ENCODE measurements around the gene SFMBT2. TPM values are rescaled to one million over a fixed set of nuclear protein-coding genes. Genes with fewer than 3 reads are reported as not detected.

SFMBT2 gene
- total RNA-seq, 1 experiment from 2014 or later, result not detected

- Histone ChIP-seq H3K27me3 (replicated peaks; ENCODE audit: control insufficient read depth, insufficient read depth, low read length) (no peaks in the 10 kb centered on the region), H3K36me3 (ENCODE audit: control insufficient read depth, insufficient read depth, low read length) (no peaks in the 10 kb centered on the region), H3K4me1 (no peaks in the 10 kb centered on the region), H3K4me3 (ENCODE audit: low read depth, low read length) (no peak overlapping the region), H3K9me3 (no peaks in the 10 kb centered on the region)
- no peaks in the 10 kb centered on the region for H3K27me3 Mint-ChIP-seq (ENCODE audit: insufficient read depth, unreplicated experiment)
- BruUV-seq (replicated peaks), result no TSS peak
- no peak overlapping the region for H3K4me3 Mint-ChIP-seq (ENCODE audit: unreplicated experiment)
- H3K36me3 Mint-ChIP-seq (ENCODE audit: insufficient read depth, unreplicated experiment), result no peaks in the 10 kb centered on the region
- intact Hi-C loops (cut with micrococcal nuclease; ENCODE audit: unreplicated experiment), result no loop called here
- no peak overlapping the region for H3K27ac Mint-ChIP-seq (ENCODE audit: unreplicated experiment)
- TF ChIP-seq CTCF (IDR thresholded peaks at IDR 0.05; ENCODE audit: insufficient read depth in 1 of 2, low read depth in 1 of 2, low read length in 1 of 2, severe bottlenecking in 1 of 2, unreplicated experiment in 1 of 2), result no peak
- no peaks in the 10 kb centered on the region for H3K4me1 Mint-ChIP-seq (ENCODE audit: low read depth, unreplicated experiment)
- ChIA-PET CTCF (interaction anchor here (1.4 kb wide), 1 partner anchor 25 kb away, joined by 3 read pairs; no protein-coding TSS in a partner anchor), POLR2A (no interaction called here)
- DNase-seq, result no peak
- peaks cover 9% of the 10 kb centered on the region for H3K9me3 Mint-ChIP-seq (ENCODE audit: unreplicated experiment)
These were observed 264.6 kb downstream of the SFMBT2 start for GRCh38 chr10:7146189-7146588.

- no peak overlapping the region for H3K27ac Mint-ChIP-seq (ENCODE audit: unreplicated experiment)
- no peaks in the 10 kb centered on the region for H3K4me1 Mint-ChIP-seq (ENCODE audit: low read depth, unreplicated experiment)
- no peak for TF ChIP-seq CTCF (IDR thresholded peaks at IDR 0.05; ENCODE audit: insufficient read depth in 1 of 2, low read depth in 1 of 2, low read length in 1 of 2, severe bottlenecking in 1 of 2, unreplicated experiment in 1 of 2)
- H3K4me3 Mint-ChIP-seq (ENCODE audit: unreplicated experiment), result no peak overlapping the region
- no peaks in the 10 kb centered on the region for H3K36me3 ChIP-seq (ENCODE audit: control insufficient read depth, insufficient read depth, low read length)
- no peak overlapping the region for H3K4me3 ChIP-seq (ENCODE audit: low read depth, low read length)
- intact Hi-C loops (cut with micrococcal nuclease; ENCODE audit: unreplicated experiment), result no loop called here
- POLR2A ChIA-PET, result no interaction called here
- H3K4me1 ChIP-seq, result no peaks in the 10 kb centered on the region
- DNase-seq, result no peak
- H3K9me3 ChIP-seq, result no peaks in the 10 kb centered on the region
- no peaks in the 10 kb centered on the region for H3K27me3 ChIP-seq (replicated peaks; ENCODE audit: control insufficient read depth, insufficient read depth, low read length)
- H3K27me3 Mint-ChIP-seq (ENCODE audit: insufficient read depth, unreplicated experiment), result peaks cover 8% of the 10 kb centered on the region
- no peaks in the 10 kb centered on the region for H3K36me3 Mint-ChIP-seq (ENCODE audit: insufficient read depth, unreplicated experiment)
- H3K9me3 Mint-ChIP-seq (ENCODE audit: unreplicated experiment), result peaks cover 13% of the 10 kb centered on the region
- CTCF ChIA-PET, result no interaction called here
- no TSS peak for BruUV-seq (replicated peaks)
These were observed 274.8 kb downstream of the SFMBT2 start for GRCh38 chr10:7136016-7136415.

GRCh38 chr10:7135188-7135587 lies 275.6 kb downstream of the SFMBT2 start:
- Histone ChIP-seq H3K4me1 (no peaks in the 10 kb centered on the region), H3K4me3 (ENCODE audit: low read depth, low read length) (no peak overlapping the region), H3K36me3 (ENCODE audit: control insufficient read depth, insufficient read depth, low read length) (no peaks in the 10 kb centered on the region), H3K9me3 (no peaks in the 10 kb centered on the region), H3K27me3 (replicated peaks; ENCODE audit: control insufficient read depth, insufficient read depth, low read length) (no peaks in the 10 kb centered on the region)
- Mint-ChIP-seq H3K27ac (ENCODE audit: unreplicated experiment) (no peak overlapping the region), H3K4me1 (ENCODE audit: low read depth, unreplicated experiment) (no peaks in the 10 kb centered on the region), H3K4me3 (ENCODE audit: unreplicated experiment) (no peak overlapping the region), H3K36me3 (ENCODE audit: insufficient read depth, unreplicated experiment) (no peaks in the 10 kb centered on the region), H3K27me3 (ENCODE audit: insufficient read depth, unreplicated experiment) (peaks cover 8% of the 10 kb centered on the region), H3K9me3 (ENCODE audit: unreplicated experiment) (peaks cover 13% of the 10 kb centered on the region)
- no peak for DNase-seq
- ChIA-PET POLR2A (no interaction called here), CTCF (no interaction called here)
- intact Hi-C loops (cut with micrococcal nuclease; ENCODE audit: unreplicated experiment), result no loop called here
- no TSS peak for BruUV-seq (replicated peaks)
- TF ChIP-seq CTCF (IDR thresholded peaks at IDR 0.05; ENCODE audit: insufficient read depth in 1 of 2, low read depth in 1 of 2, low read length in 1 of 2, severe bottlenecking in 1 of 2, unreplicated experiment in 1 of 2), result no peak

Data from Caco-2 (cell line).